ENCODE data around the gene HABP4. TPM values are rescaled to one million over a fixed set of nuclear protein-coding genes. Genes with fewer than 3 reads are reported as not detected.

HABP4 gene
- total and polyA plus RNA-seq, 3 donors from 2014 or later: 30.6 to 67.2 (median 46.9) TPM

DNA sequence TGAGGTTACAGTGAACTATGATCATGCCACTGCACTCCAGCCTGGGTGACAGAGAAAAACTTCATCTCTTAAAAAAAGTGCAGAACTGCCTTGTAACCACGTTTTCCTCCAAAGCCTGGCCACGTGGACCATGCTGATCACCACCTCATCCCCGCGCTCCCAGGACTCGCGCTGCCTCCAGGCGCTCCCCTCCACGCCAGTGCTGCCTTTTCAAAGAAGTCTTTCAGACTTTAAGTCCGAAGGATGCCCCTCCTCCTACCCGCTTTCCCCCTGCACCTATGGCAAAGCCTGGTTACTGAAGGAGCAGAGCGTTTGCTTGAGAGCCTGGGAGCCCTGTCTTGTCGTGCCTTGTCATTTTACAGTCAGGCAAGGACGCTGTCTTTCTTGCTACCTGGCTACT lies 43.8 kb downstream of the HABP4 start:
- Histone ChIP-seq H3K27ac (no peak overlapping the region), H3K4me1 (no peaks in the 10 kb centered on the region), H3K9me3 (no peaks in the 10 kb centered on the region), H3K4me3 (no peak overlapping the region), H3K36me3 (ENCODE audit: low read depth, missing control alignments) (no peaks in the 10 kb centered on the region), H3K27me3 (no peaks in the 10 kb centered on the region)
- 83 to 87% methylated on average over 12 to 13 of the region's 13 CpGs for WGBS, 2 donors
- DNase-seq: no peak
- TF ChIP-seq POLR2A (IDR thresholded peaks at IDR 0.05): no peak
- TF ChIP-seq, protein P1, sequence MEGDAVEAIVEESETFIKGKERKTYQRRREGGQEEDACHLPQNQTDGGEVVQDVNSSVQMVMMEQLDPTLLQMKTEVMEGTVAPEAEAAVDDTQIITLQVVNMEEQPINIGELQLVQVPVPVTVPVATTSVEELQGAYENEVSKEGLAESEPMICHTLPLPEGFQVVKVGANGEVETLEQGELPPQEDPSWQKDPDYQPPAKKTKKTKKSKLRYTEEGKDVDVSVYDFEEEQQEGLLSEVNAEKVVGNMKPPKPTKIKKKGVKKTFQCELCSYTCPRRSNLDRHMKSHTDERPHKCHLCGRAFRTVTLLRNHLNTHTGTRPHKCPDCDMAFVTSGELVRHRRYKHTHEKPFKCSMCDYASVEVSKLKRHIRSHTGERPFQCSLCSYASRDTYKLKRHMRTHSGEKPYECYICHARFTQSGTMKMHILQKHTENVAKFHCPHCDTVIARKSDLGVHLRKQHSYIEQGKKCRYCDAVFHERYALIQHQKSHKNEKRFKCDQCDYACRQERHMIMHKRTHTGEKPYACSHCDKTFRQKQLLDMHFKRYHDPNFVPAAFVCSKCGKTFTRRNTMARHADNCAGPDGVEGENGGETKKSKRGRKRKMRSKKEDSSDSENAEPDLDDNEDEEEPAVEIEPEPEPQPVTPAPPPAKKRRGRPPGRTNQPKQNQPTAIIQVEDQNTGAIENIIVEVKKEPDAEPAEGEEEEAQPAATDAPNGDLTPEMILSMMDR (IDR thresholded peaks at IDR 0.05): no peak
- intact Hi-C loops (cut with DNase I; ENCODE audit: low total_unique reads): no loop called here

DNA sequence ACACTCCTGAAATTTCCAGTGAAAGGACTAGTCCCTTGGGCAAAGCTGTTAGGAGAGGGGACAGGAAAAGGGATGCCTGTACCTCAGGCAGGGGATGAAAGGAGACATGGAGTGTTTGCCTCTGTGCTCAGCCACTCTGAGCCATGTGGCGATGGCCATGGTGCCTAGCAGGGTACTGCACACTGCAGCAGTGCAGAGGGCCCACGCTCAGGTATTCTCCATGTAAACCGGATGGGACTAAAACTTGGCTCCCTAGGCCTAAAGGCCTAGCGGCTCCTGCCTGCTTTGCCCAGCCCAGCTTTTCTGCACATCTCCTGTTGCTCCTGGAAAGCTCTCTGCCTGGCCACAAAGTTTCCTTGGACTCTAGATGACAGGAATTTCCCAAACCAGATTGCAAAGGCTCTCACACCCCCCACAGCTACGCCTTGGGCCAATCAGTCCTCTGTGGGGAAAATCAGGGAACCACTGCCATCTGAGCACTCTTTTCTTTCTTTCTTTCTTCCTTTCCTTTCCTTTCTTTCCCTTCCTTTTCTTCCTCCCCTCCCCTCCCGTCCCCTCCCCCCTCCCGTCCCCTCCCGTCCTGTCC lies 44.3 kb downstream of the HABP4 start:
- intact Hi-C loops (cut with DNase I; ENCODE audit: low total_unique reads): no loop called here
- TF ChIP-seq POLR2A (IDR thresholded peaks at IDR 0.05): no peak
- TF ChIP-seq, protein P1 (IDR thresholded peaks at IDR 0.05): no peak
- DNase-seq: no peak
- H3K9me3 ChIP-seq: no peaks in the 10 kb centered on the region
- H3K4me3 ChIP-seq: no peak overlapping the region
- no peaks in the 10 kb centered on the region for H3K27me3 ChIP-seq
- no peak overlapping the region for H3K27ac ChIP-seq
- no peaks in the 10 kb centered on the region for H3K4me1 ChIP-seq
- no peaks in the 10 kb centered on the region for H3K36me3 ChIP-seq (ENCODE audit: low read depth, missing control alignments)
- WGBS, 2 donors: 80 to 97% methylated on average over 8 of the region's 8 CpGs

DNA sequence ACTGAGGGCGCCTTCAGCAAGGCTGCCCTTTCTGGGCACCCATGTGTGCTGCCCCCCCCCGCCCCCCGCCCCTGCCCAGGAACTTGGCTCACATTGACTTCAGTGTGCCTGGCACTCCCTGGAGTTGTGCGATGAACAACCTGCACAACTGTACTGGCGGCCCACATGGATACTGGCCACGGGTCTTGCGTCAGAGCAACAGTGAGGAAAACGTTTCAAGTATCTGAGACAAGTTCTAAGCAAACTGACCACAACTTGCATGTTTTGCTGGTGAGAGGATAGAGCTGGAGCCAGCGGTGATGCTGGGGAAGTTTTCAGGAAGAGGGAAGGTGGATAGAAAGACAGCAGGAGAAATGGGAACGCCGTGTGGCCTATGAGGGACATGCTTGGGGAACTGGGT lies 45.4 kb downstream of the HABP4 start:
- H3K36me3 ChIP-seq (ENCODE audit: low read depth, missing control alignments): no peaks in the 10 kb centered on the region
- no peak for TF ChIP-seq POLR2A (IDR thresholded peaks at IDR 0.05)
- TF ChIP-seq, protein P1 (IDR thresholded peaks at IDR 0.05): no peak
- H3K27me3 ChIP-seq: no peaks in the 10 kb centered on the region
- no peaks in the 10 kb centered on the region for H3K4me1 ChIP-seq
- H3K27ac ChIP-seq: no peak overlapping the region
- intact Hi-C loops (cut with DNase I; ENCODE audit: low total_unique reads): no loop called here
- no peak for DNase-seq
- no peaks in the 10 kb centered on the region for H3K9me3 ChIP-seq
- H3K4me3 ChIP-seq: no peak overlapping the region
- 80 to 93% methylated on average over 8 to 11 of the region's 11 CpGs for WGBS, 2 donors

DNA sequence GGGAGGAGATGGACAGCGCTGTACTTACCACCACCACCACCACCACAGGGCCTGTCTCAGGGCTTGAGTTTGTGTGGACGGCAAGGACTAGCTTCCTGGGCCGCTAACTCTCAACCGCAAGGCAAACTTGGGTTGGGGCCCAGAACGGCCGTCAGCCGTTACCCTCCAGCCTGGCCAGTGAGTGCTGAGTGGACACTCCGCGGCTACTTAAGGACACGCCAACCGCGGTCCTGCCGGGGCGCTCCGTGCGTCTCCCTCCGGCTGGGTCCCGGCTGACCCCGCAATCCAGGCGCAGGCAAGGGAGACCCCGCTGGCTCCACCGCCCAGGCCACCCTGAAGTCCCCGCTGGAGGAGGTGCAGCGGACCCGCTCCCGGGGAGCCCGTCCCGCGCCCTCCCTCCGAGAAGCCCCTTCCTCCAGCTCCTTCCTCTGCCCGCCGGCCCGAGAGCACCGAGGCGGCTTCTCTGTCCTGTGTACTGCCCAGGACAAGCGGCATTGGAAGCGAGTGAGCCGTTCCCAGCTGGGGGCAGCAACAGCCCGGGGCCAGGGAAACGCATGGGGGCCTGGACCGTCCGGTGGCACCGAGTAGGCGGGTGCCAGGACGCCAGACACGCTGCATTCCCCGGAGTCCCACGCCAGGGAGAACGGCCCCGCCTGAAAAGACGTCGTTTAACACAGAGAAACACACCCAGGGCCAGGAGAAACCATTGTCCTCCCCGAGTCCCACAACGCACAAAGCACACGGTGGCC lies 46.6 kb downstream of the HABP4 start:
- no peaks in the 10 kb centered on the region for H3K9me3 ChIP-seq
- H3K36me3 ChIP-seq (ENCODE audit: low read depth, missing control alignments): no peaks in the 10 kb centered on the region
- intact Hi-C loops (cut with DNase I; ENCODE audit: low total_unique reads): no loop called here
- TF ChIP-seq, protein P1 (IDR thresholded peaks at IDR 0.05): no peak
- no peak for TF ChIP-seq POLR2A (IDR thresholded peaks at IDR 0.05)
- H3K27me3 ChIP-seq: no peaks in the 10 kb centered on the region
- 72 to 87% methylated on average over 26 to 55 of the region's 55 CpGs for WGBS, 2 donors
- no peak overlapping the region for H3K27ac ChIP-seq
- DNase-seq: no peak
- H3K4me3 ChIP-seq: peak overlapping the region in 1 of 2 donors; percentile 29
- H3K4me1 ChIP-seq: no peaks in the 10 kb centered on the region

DNA sequence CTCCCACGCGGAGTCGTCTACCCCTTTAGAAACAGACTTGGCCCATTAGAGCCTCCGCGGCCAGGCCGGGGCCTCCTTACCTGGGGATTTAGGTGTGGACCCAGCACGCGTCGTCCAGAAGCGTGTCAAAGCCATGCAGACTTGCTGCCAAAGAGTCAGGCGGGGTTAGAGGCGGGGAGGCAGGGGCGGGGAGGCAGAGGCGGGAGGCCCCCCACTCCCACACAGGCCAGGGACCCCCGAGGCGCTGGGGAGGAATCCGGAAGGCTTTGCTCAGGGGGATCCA lies 47.1 kb downstream of the HABP4 start:
- Histone ChIP-seq H3K36me3 (ENCODE audit: low read depth, missing control alignments) (no peaks in the 10 kb centered on the region), H3K27ac (no peak overlapping the region), H3K9me3 (no peaks in the 10 kb centered on the region), H3K27me3 (no peaks in the 10 kb centered on the region), H3K4me1 (no peaks in the 10 kb centered on the region), H3K4me3 (peak overlapping the region in 1 of 2 donors; percentile 29)
- WGBS, 2 donors: 56 to 80% methylated on average over 12 to 17 of the region's 17 CpGs
- intact Hi-C loops (cut with DNase I; ENCODE audit: low total_unique reads): no loop called here
- TF ChIP-seq POLR2A (IDR thresholded peaks at IDR 0.05): no peak
- TF ChIP-seq, protein P1 (IDR thresholded peaks at IDR 0.05): no peak
- no peak for DNase-seq
